GM23338 (cell line): ENCODE results near the gene HDAC3. TPM values are rescaled to one million over a fixed set of nuclear protein-coding genes. Genes with fewer than 3 reads are reported as not detected.

ENCODE experiments used
- ATAC-seq: fragments of 200-7000 bp; cut with Tn5 transposase; 3 replicates; pipeline ENCODE4 v1.9.1; 2020
- DNase-seq: peaks from one replicate; pipeline ENCODE4 v3.0.0-alpha.2; 2015; ENCODE audit warnings: low spot score
- H2AFZ ChIP-seq: fragments of 200-600 bp; sonication (generic); 2 replicates; pipeline ENCODE4 v1.8.0; 2016; ENCODE audit warnings: antibody characterized with exemption, mild to moderate bottlenecking, moderate library complexity
- H3F3A ChIP-seq: fragments of 200-600 bp; sonication (generic); replicated peaks from 2 replicates; pipeline ENCODE4 v1.8.0; 2017; ENCODE audit warnings: antibody characterized with exemption, mixed run types, low read depth
- H3K27ac ChIP-seq: fragments of 200-600 bp; sonication (generic); 2 replicates; pipeline ENCODE4 v1.6.1; 2016; ENCODE audit warnings: low read depth
- H3K27me3 ChIP-seq: fragments of 200-600 bp; sonication (generic); 2 replicates; pipeline ENCODE4 v1.8.0; 2016; ENCODE audit warnings: mild to moderate bottlenecking, mixed run types, moderate library complexity; ENCODE audit not compliant: insufficient read depth
- H3K36me3 ChIP-seq: fragments of 200-600 bp; sonication (generic); 2 replicates; pipeline ENCODE4 v1.8.0; 2016; ENCODE audit warnings: mild to moderate bottlenecking; ENCODE audit not compliant: insufficient read depth
- H3K4me1 ChIP-seq: fragments of 200-600 bp; sonication (generic); 2 replicates; pipeline ENCODE4 v1.8.0; 2016; ENCODE audit warnings: mild to moderate bottlenecking, moderate library complexity; ENCODE audit not compliant: insufficient read depth
- H3K4me2 ChIP-seq: fragments of 200-600 bp; sonication (generic); 2 replicates; pipeline ENCODE4 v1.7.1; 2017; ENCODE audit warnings: mixed run types
- H3K4me3 ChIP-seq: fragments of 200-600 bp; sonication (generic); 2 replicates; pipeline ENCODE4 v1.6.1; 2016; ENCODE audit warnings: mixed run types
- H3K79me2 ChIP-seq: fragments of 200-600 bp; sonication (generic); replicated peaks from 2 replicates; pipeline ENCODE4 v1.8.0; 2017; ENCODE audit warnings: mild to moderate bottlenecking; ENCODE audit not compliant: insufficient read depth
- H3K9me2 ChIP-seq: fragments of 200-600 bp; sonication (generic); 2 replicates; pipeline ENCODE4 v1.8.0; 2017; ENCODE audit not compliant: insufficient read depth
- H4K20me1 ChIP-seq: fragments of 200-600 bp; sonication (generic); replicated peaks from 2 replicates; pipeline ENCODE4 v1.8.0; 2017; ENCODE audit warnings: mild to moderate bottlenecking; ENCODE audit not compliant: insufficient read depth
- H3K27ac Mint-ChIP-seq: 2 replicates; pipeline ENCODE4 v1.8.0; 2020; ENCODE audit warnings: inconsistent platforms, mild to moderate bottlenecking, moderate library complexity, mixed read lengths
- H3K27me3 Mint-ChIP-seq: 3 replicates; pipeline ENCODE4 v1.8.0; 2022; ENCODE audit warnings: low read depth, mild to moderate bottlenecking, moderate library complexity, mixed read lengths, inconsistent platforms; ENCODE audit not compliant: insufficient read depth, poor library complexity
- H3K36me3 Mint-ChIP-seq: 3 replicates; pipeline ENCODE4 v1.8.0; 2021; ENCODE audit warnings: low read depth, mild to moderate bottlenecking, inconsistent platforms, moderate library complexity, mixed read lengths
- H3K4me1 Mint-ChIP-seq: 3 replicates; pipeline ENCODE4 v1.8.0; 2020; ENCODE audit warnings: mild to moderate bottlenecking, inconsistent platforms, mixed read lengths
- H3K4me3 Mint-ChIP-seq: 3 replicates; pipeline ENCODE4 v1.8.0; 2021; ENCODE audit warnings: moderate library complexity, mild to moderate bottlenecking, inconsistent platforms, mixed read lengths
- H3K9me3 Mint-ChIP-seq: 3 replicates; pipeline ENCODE4 v1.8.0; 2020; ENCODE audit warnings: moderate library complexity, mild to moderate bottlenecking, inconsistent platforms, mixed read lengths
- CREB1 ChIP-seq: fragments of 250-450 bp; sonication (Bioruptor Pico); IDR thresholded peaks from 2 replicates; pipeline ENCODE4 v1.5.0; 2020; ENCODE audit warnings: low read depth, mild to moderate bottlenecking, moderate library complexity
- CTCF ChIP-seq, 2 experiments: fragments of 200-600 bp in 1 of 2; sonication (generic) in 1 of 2; conservative IDR thresholded peaks; 2 replicates each; pipeline versions ENCODE4 v1.5.1 to v1.6.1; 2016 to 2017; ENCODE audit warnings: antibody characterized with exemption in 2 of 2, low read depth in 2 of 2, mild to moderate bottlenecking in 2 of 2, moderate library complexity in 1 of 2
- EZH2 ChIP-seq: fragments of 200-600 bp; sonication (generic); IDR thresholded peaks from one replicate; pipeline ENCODE4 v1.8.0; 2017; ENCODE audit warnings: antibody characterized with exemption, mild to moderate bottlenecking, low read depth; ENCODE audit not compliant: unreplicated experiment
- EZH2phosphoT487 ChIP-seq: fragments of 200-600 bp; sonication (generic); IDR thresholded peaks from one replicate; pipeline ENCODE4 v1.8.1; 2018; ENCODE audit warnings: antibody characterized with exemption; ENCODE audit not compliant: unreplicated experiment
- JUNB ChIP-seq: IDR thresholded peaks from one replicate; pipeline ENCODE4 v1.6.1; 2016; ENCODE audit warnings: antibody characterized with exemption; ENCODE audit not compliant: unreplicated experiment
- NANOG ChIP-seq: IDR thresholded peaks from 2 replicates; pipeline ENCODE4 v1.6.1; 2016; ENCODE audit warnings: antibody characterized with exemption, borderline replicate concordance
- POLR2AphosphoS5 ChIP-seq: IDR thresholded peaks from 2 replicates; pipeline ENCODE4 v1.6.1; 2016; ENCODE audit warnings: antibody characterized with exemption, low read depth
- REST ChIP-seq: IDR thresholded peaks from one replicate; pipeline ENCODE4 v1.6.1; 2018; ENCODE audit warnings: antibody characterized with exemption; ENCODE audit not compliant: unreplicated experiment
- STAT1 ChIP-seq: IDR thresholded peaks from one replicate; pipeline ENCODE4 v1.6.1; 2016; ENCODE audit warnings: antibody characterized with exemption; ENCODE audit not compliant: unreplicated experiment
- ZNF114 ChIP-seq: fragments of 250-450 bp; sonication (Bioruptor Pico); IDR thresholded peaks from 2 replicates; pipeline ENCODE4 v1.5.0; 2020; ENCODE audit warnings: mild to moderate bottlenecking, moderate library complexity
- ZNF462 ChIP-seq: fragments of 250-450 bp; sonication (Bioruptor Pico); IDR thresholded peaks from 2 replicates; pipeline ENCODE4 v1.5.0; 2020; ENCODE audit warnings: mild to moderate bottlenecking, moderate library complexity
- polyA plus RNA-seq: library from polyadenylated mRNA; unstranded; fragments of >200 nt; fragmentation: Nextera tagmentation; extraction: Ambion mirVana; gene quantifications from 2 replicates; pipeline ENCODE4 v1.2.1, GENCODE V29; 2016
- total RNA-seq: library from RNA; depleted of rRNA; stranded (reverse); fragments of >200 nt; shearing (Covaris generic); gene quantifications from 2 replicates; pipeline ENCODE4 v1.2.3, GENCODE V29; 2014

Gene HDAC3
- total and polyA plus RNA-seq, 2 experiments from 2014 or later, result 59.2 to 90.0 TPM

GRCh38 chr5:141650851-141651727 is 14.4 kb upstream of the HDAC3 start, which contains the start of gene FCHSD1:
TSS of gene FCHSD1 (minus strand) at chr5:141651418. CDS start at chr5:141651368, 50 bp downstream.
- no peaks in the 10 kb centered on the region; the same call in 1 of the 2 replicates for H4K20me1 ChIP-seq
- Mint-ChIP-seq H3K4me1 (peaks cover 29% of the 10 kb centered on the region), H3K4me3 (peak within 1 kb of the TSS; percentile 96), H3K27ac (peak within 1 kb of the TSS; percentile 90), H3K27me3 (peaks cover 16% of the 10 kb centered on the region), H3K9me3 (no peaks in the 10 kb centered on the region), H3K36me3 (peaks cover 44% of the 10 kb centered on the region)
- H3K27ac ChIP-seq, result no peak within 1 kb of the TSS
- peak within 1 kb of the TSS; percentile 94 for H2AFZ ChIP-seq
- DNase-seq, result peak; percentile 89
- peak within 1 kb of the TSS; percentile 87 for H3K4me3 ChIP-seq
- H3K4me2 ChIP-seq, result peak within 1 kb of the TSS; percentile 84
- H3K4me1 ChIP-seq, result peaks cover 19% of the 10 kb centered on the region
- H3K9me2 ChIP-seq, result no peaks in the 10 kb centered on the region
- no peaks in the 10 kb centered on the region for H3K79me2 ChIP-seq
- no peaks in the 10 kb centered on the region for H3K27me3 ChIP-seq
- peaks cover 2% of the 10 kb centered on the region for H3K36me3 ChIP-seq
- peaks cover 12% of the 10 kb centered on the region for H3F3A ChIP-seq
- no peak for TF ChIP-seq EZH2phosphoT487
- TF ChIP-seq JUNB, result no peak
- TF ChIP-seq STAT1, result no peak
- TF ChIP-seq CTCF (conservative IDR thresholded peaks at IDR 0.05; ENCODE audit: low read depth in 2 of 2), result no peak
- peak; percentile 82 for TF ChIP-seq POLR2AphosphoS5
- no peak for TF ChIP-seq REST
- peak; percentile 43 for TF ChIP-seq CREB1 (CRISPR knock-in tag)
- no peak for TF ChIP-seq ZNF114 (CRISPR knock-in tag)
- TF ChIP-seq ZNF462 (CRISPR knock-in tag), result no peak
- no peak for TF ChIP-seq EZH2
- no peak for TF ChIP-seq NANOG
- peak; percentile 88 for ATAC-seq
